Left ventricle myocardium superior (tissue), 1 donor: ENCODE data around the gene GTF2F1. TPM values are rescaled to one million over a fixed set of nuclear protein-coding genes. Genes with fewer than 3 reads are reported as not detected.

ENCODE experiments used
- microRNA-seq: library from miRNA; unstranded; fragments of <30 nt; microRNA quantifications from one replicate; pipeline ENCODE4 v1.2.0, GENCODE V29; 2020; ENCODE audit warnings: borderline number of aligned reads
- total RNA-seq: library from RNA; stranded (reverse); fragmentation: NEBNext Ultra II Directional; extraction: Animal tissue kit (Norgen Biotek cat#: 25700); gene quantifications from one replicate; pipeline ENCODE4 v1.2.1, GENCODE V29; 2021
- donor health status: DM: no; HTN: yes; CAD: no; lungs with severe emphysema.

The GTF2F1 gene
- total RNA-seq, 1 donor from 2014 or later = 30.9 TPM

Small RNA genes within 50 kb of the gene (microRNA-seq; reads per million reads assigned to microRNA genes)
- gene MIR3940 = not detected
- gene MIR6790 = not detected
- gene MIR6885 = not detected

Other genes starting within 250 kb of the GTF2F1 start
- 45.8 TPM for gene MLLT1, start 113.2 kb downstream of the GTF2F1 start, total RNA-seq
- gene ACER1, start 59.6 kb downstream of the GTF2F1 start, total RNA-seq = not detected
- gene CLPP, start 31.6 kb downstream of the GTF2F1 start, total RNA-seq = 66.0 TPM
- gene ALKBH7, start 20.4 kb downstream of the GTF2F1 start, total RNA-seq = 139 TPM
- 1.2 TPM for gene PSPN, start 17.2 kb downstream of the GTF2F1 start, total RNA-seq
- gene KHSRP, start 31.6 kb upstream of the GTF2F1 start, total RNA-seq = 103 TPM
- gene SLC25A41, start 40.6 kb upstream of the GTF2F1 start, total RNA-seq = 0.25 TPM
- 110 TPM for gene SLC25A23, start 66.6 kb upstream of the GTF2F1 start, total RNA-seq
- gene CRB3, start 71.1 kb upstream of the GTF2F1 start, total RNA-seq = not detected
- 0.87 TPM for gene DENND1C, start 88.6 kb upstream of the GTF2F1 start, total RNA-seq
- 2.8 TPM for gene TUBB4A, start 109.1 kb upstream of the GTF2F1 start, total RNA-seq
- 1.0 TPM for gene TNFSF9, start 137.9 kb upstream of the GTF2F1 start, total RNA-seq
- not detected for gene CD70, start 198.0 kb upstream of the GTF2F1 start, total RNA-seq